HCT116 (cell line): ENCODE measurements around the gene MICOS13. TPM values are rescaled to one million over a fixed set of nuclear protein-coding genes. Genes with fewer than 3 reads are reported as not detected.

Source experiments
- ATAC-seq: fragments of 200-7000 bp; cut with Tn5 transposase; 2 replicates; pipeline ENCODE4 v1.9.1; 2020; ENCODE audit warnings: mild to moderate bottlenecking, moderate library complexity
- BruUV-seq: library from RNA; stranded (reverse); fragments of 400-500 nt; replicated peaks from 2 replicates; lab custom pipeline; 2021; lab: Mats Ljungman, UMichigan
- CTCF ChIA-PET: fragments of 300-600 bp; sonication (Branson Sonifier 250); formaldehyde crosslinking; loops from one replicate; lab custom pipeline; 2021; ENCODE audit warnings: antibody characterized with exemption; lab: Charles Lee
- POLR2A ChIA-PET: fragments of 300-600, 350-600 bp; sonication (Branson Sonifier 250); formaldehyde crosslinking; loops from one replicate; lab custom pipeline; 2021; ENCODE audit warnings: antibody characterized with exemption; lab: Charles Lee
- RAD21 ChIA-PET, 2 experiments: fragments of 300-600 bp; sonication (Branson Sonifier 250); formaldehyde crosslinking; loops; one replicate each; lab custom pipeline; 2023; ENCODE audit warnings: low total read pairs in 2 of 2; ENCODE audit not compliant: uncharacterized antibody in 2 of 2, unreplicated experiment in 2 of 2, low non-redundant PET in 1 of 2; lab: Charles Lee
- DNase-seq: peaks from one replicate; pipeline ENCODE4 v3.0.0-alpha.2; 2010; ENCODE audit warnings: low read depth, low spot score
- H2AFZ ChIP-seq: fragments of 200-600 bp; shearing (Covaris generic), sonication (generic); 2 replicates; pipeline ENCODE4 v1.6.1; 2017; ENCODE audit warnings: low read depth, mixed run types, mixed read lengths, antibody characterized with exemption, low read length; ENCODE audit not compliant: poor library complexity, severe bottlenecking
- H3K27ac ChIP-seq: 2 replicates; pipeline ENCODE4 v1.5.1; 2012; ENCODE audit warnings: low read depth, low read length
- H3K27me3 ChIP-seq: fragments of 200-600 bp; sonication (generic); 2 replicates; pipeline ENCODE4 v1.6.1; 2016; ENCODE audit warnings: mixed run types, low read length, mixed read lengths; ENCODE audit not compliant: insufficient read depth
- H3K36me3 ChIP-seq, 2 experiments: fragments of 200-500 bp in 1 of 2; fragments of 200-600 bp in 1 of 2; sonication (Bioruptor generic) in 1 of 2; sonication (generic) in 1 of 2; 2 replicates each; pipeline versions ENCODE4 v1.5.1 to v1.6.1; 2014 to 2016; ENCODE audit warnings: low read length in 2 of 2, inconsistent platforms in 1 of 2, mixed read lengths in 1 of 2, mixed run types in 1 of 2; ENCODE audit not compliant: insufficient read depth in 2 of 2, control insufficient read depth in 1 of 2
- H3K4me1 ChIP-seq, 2 experiments: fragments of 200-600 bp in 1 of 2; sonication (generic) in 1 of 2; 2 replicates each; pipeline versions ENCODE4 v1.5.1 to v1.6.1; 2012 to 2017; ENCODE audit warnings: low read length in 2 of 2, inconsistent platforms in 1 of 2, mild to moderate bottlenecking in 1 of 2, mixed read lengths in 1 of 2, mixed run types in 1 of 2, moderate library complexity in 1 of 2; ENCODE audit not compliant: insufficient read depth in 2 of 2, control insufficient read depth in 1 of 2
- H3K4me2 ChIP-seq: fragments of 200-600 bp; sonication (generic); 2 replicates; pipeline ENCODE4 v1.6.1; 2017; ENCODE audit warnings: mixed run types, low read length, mixed read lengths
- H3K4me3 ChIP-seq, 2 experiments: fragments of 200-600 bp in 1 of 2; sonication (generic) in 1 of 2; replicated peaks in 1 of 2; 2 replicates each; pipeline ENCODE4 v1.5.1; 2011 to 2016; ENCODE audit warnings: low read length in 2 of 2, control low read depth in 1 of 2, low read depth in 1 of 2, mild to moderate bottlenecking in 1 of 2, mixed read lengths in 1 of 2, mixed run types in 1 of 2
- H3K79me2 ChIP-seq: fragments of 200-600 bp; sonication (generic); 2 replicates; pipeline ENCODE4 v1.6.1; 2017; ENCODE audit warnings: mild to moderate bottlenecking, mixed run types, low read length, moderate library complexity, mixed read lengths; ENCODE audit not compliant: insufficient read depth
- H3K9ac ChIP-seq: fragments of 200-600 bp; sonication (generic); 2 replicates; pipeline ENCODE4 v1.6.1; 2016; ENCODE audit warnings: low read length, mixed read lengths
- H3K9me2 ChIP-seq: fragments of 200-600 bp; sonication (generic), shearing (Covaris generic); 2 replicates; pipeline ENCODE4 v1.6.1; 2017; ENCODE audit warnings: mixed run types, mild to moderate bottlenecking, moderate library complexity; ENCODE audit not compliant: insufficient read depth
- H3K9me3 ChIP-seq, 2 experiments: fragments of 200-500 bp in 1 of 2; fragments of 200-600 bp in 1 of 2; sonication (Bioruptor generic) in 1 of 2; sonication (generic) in 1 of 2; 2 replicates each; pipeline ENCODE4 v1.6.1; 2014 to 2017; ENCODE audit warnings: low read length in 2 of 2, mixed read lengths in 2 of 2, inconsistent platforms in 1 of 2, low read depth in 1 of 2, mild to moderate bottlenecking in 1 of 2, mixed run types in 1 of 2, moderate library complexity in 1 of 2; ENCODE audit not compliant: control insufficient read depth in 1 of 2, insufficient read depth in 1 of 2
- H4K20me1 ChIP-seq: fragments of 200-600 bp; sonication (generic), shearing (Covaris generic); 2 replicates; pipeline ENCODE4 v1.6.1; 2017; ENCODE audit warnings: mixed run types, mild to moderate bottlenecking, moderate library complexity; ENCODE audit not compliant: insufficient read depth
- ATF3 ChIP-seq: IDR thresholded peaks from 2 replicates; pipeline ENCODE4 v1.6.1; 2012
- CBX3 ChIP-seq: IDR thresholded peaks from 2 replicates; pipeline ENCODE4 v1.6.1; 2012; ENCODE audit warnings: low read depth
- CEBPB ChIP-seq: IDR thresholded peaks from 2 replicates; pipeline ENCODE4 v1.6.1; 2012; ENCODE audit warnings: low read depth
- EZH2 ChIP-seq: fragments of 200-600 bp; sonication (generic); IDR thresholded peaks from 2 replicates; pipeline ENCODE4 v1.6.1; 2017; ENCODE audit warnings: antibody characterized with exemption, mixed run types
- EZH2phosphoT487 ChIP-seq: fragments of 200-600 bp; IDR thresholded peaks from 2 replicates; pipeline ENCODE4 v1.6.1; 2018; ENCODE audit warnings: antibody characterized with exemption, borderline replicate concordance
- FOSL1 ChIP-seq: IDR thresholded peaks from 2 replicates; pipeline ENCODE4 v1.6.1; 2012; ENCODE audit warnings: low read depth
- MAX ChIP-seq: IDR thresholded peaks from 2 replicates; pipeline ENCODE4 v1.6.1; 2012
- POLR2A ChIP-seq: IDR thresholded peaks from 2 replicates; pipeline ENCODE4 v1.7.0; 2011; ENCODE audit warnings: borderline replicate concordance; ENCODE audit not compliant: insufficient read depth, insufficient read length; ENCODE audit errors: extremely low read depth
- RAD21 ChIP-seq: IDR thresholded peaks from 2 replicates; pipeline ENCODE4 v1.6.1; 2012; ENCODE audit warnings: low read depth, mild to moderate bottlenecking
- SRF ChIP-seq: IDR thresholded peaks from 2 replicates; pipeline ENCODE4 v1.6.1; 2012; ENCODE audit warnings: low read depth
- ZNF274 ChIP-seq: fragments of 200-500 bp; sonication (Bioruptor generic); IDR thresholded peaks from 2 replicates; pipeline ENCODE4 v1.6.1; 2014; ENCODE audit warnings: mild to moderate bottlenecking, low read depth, low read length, inconsistent platforms
- intact Hi-C: fragments of 100-400 bp; cut with micrococcal nuclease; formaldehyde crosslinking; loops from 2 replicates; pipeline ENCODE4 v1.10.0; 2022
- total RNA-seq: library from RNA; stranded (reverse); gene quantifications from one replicate; pipeline ENCODE4 v1.2.1, GENCODE V29; 2021; ENCODE audit not compliant: unreplicated experiment
- TF ChIP-seq, protein P1 (sequence below): IDR thresholded peaks from 2 replicates; pipeline ENCODE4 v1.6.1; 2011; ENCODE audit warnings: mild to moderate bottlenecking, low read length, moderate library complexity; ENCODE audit not compliant: insufficient replicate concordance; ENCODE audit errors: extremely low read depth
- TF ChIP-seq, protein P2 (sequence below), 3 experiments: fragments of 200-600 bp in 1 of 3; sonication (generic) in 1 of 3; IDR thresholded peaks in 2 of 3; conservative IDR thresholded peaks in 1 of 3; 2 replicates each; pipeline ENCODE4 v1.5.1; 2012 to 2017; ENCODE audit warnings: low read depth in 2 of 3, low read length in 2 of 3, antibody characterized with exemption in 1 of 3, borderline replicate concordance in 1 of 3, control low read depth in 1 of 3, mild to moderate bottlenecking in 1 of 3, mixed read lengths in 1 of 3, mixed run types in 1 of 3, moderate library complexity in 1 of 3; ENCODE audit not compliant: insufficient read depth in 1 of 3

The MICOS13 gene
- total RNA-seq, 1 experiment from 2014 or later, result 61.6 TPM

DNA sequence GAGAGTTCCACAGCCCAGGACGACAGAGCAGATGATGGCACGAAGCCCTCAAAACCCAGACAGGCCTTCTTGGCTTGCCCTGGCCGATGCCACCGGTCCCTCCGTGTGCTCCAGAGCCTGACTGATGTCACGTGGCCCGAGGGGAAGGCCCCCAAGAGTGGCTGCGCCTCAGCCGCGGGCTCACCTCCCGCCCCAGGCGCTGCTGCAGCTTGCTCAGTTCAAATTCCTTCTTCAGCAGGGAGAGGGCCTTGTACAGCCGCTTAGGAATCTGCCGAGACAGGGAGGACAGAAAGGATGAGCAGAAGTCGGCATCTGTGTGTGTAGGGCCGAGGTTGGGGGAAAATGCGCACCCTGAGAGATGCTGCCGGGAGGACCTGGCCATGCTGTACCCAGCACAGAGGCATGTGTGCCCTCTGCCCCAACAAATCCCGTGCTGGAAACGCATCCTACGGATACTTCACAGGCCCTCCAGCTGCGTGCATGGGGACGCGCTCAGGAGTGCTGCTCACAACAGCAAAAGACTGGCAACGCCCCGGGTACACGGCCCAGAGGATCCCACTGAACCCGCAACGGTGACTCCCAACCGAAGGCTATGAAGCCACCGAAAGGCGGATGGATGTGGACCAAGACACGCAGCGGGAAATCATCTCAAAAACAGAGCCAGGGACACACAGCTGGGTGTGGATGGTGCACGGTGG, 26.7 kb upstream of the MICOS13 start:
- Histone ChIP-seq H3K27ac (no peak overlapping the region), H4K20me1 (no peaks in the 10 kb centered on the region), H3K4me2 (no peak overlapping the region), H3K27me3 (no peaks in the 10 kb centered on the region), H2AFZ (no peak overlapping the region), H3K79me2 (peaks cover 28% of the 10 kb centered on the region; the same call in 1 of the 2 replicates), H3K4me3 (no peak overlapping the region), H3K9me3 (no peaks in the 10 kb centered on the region), H3K4me1 (no peaks in the 10 kb centered on the region; a peak in 1 of 4 replicates), H3K36me3 (peaks cover 35 to 59% of the 10 kb centered on the region in 2 experiments; a peak in 3 of 4 replicates), H3K9me2 (no peaks in the 10 kb centered on the region), H3K9ac (no peak overlapping the region)
- DNase-seq (no peak), ATAC-seq (no peak)
- BruUV-seq, result no TSS peak
- ChIA-PET POLR2A (no interaction called here), RAD21 (no interaction called here), CTCF (no interaction called here)
- TF ChIP-seq RAD21, result no peak
- TF ChIP-seq EZH2phosphoT487, result no peak
- no peak for TF ChIP-seq POLR2A
- no peak for TF ChIP-seq EZH2
- TF ChIP-seq, protein P1, sequence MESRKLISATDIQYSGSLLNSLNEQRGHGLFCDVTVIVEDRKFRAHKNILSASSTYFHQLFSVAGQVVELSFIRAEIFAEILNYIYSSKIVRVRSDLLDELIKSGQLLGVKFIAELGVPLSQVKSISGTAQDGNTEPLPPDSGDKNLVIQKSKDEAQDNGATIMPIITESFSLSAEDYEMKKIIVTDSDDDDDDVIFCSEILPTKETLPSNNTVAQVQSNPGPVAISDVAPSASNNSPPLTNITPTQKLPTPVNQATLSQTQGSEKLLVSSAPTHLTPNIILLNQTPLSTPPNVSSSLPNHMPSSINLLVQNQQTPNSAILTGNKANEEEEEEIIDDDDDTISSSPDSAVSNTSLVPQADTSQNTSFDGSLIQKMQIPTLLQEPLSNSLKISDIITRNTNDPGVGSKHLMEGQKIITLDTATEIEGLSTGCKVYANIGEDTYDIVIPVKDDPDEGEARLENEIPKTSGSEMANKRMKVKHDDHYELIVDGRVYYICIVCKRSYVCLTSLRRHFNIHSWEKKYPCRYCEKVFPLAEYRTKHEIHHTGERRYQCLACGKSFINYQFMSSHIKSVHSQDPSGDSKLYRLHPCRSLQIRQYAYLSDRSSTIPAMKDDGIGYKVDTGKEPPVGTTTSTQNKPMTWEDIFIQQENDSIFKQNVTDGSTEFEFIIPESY, result no peak
- TF ChIP-seq CEBPB, result no peak
- TF ChIP-seq, protein P2, sequence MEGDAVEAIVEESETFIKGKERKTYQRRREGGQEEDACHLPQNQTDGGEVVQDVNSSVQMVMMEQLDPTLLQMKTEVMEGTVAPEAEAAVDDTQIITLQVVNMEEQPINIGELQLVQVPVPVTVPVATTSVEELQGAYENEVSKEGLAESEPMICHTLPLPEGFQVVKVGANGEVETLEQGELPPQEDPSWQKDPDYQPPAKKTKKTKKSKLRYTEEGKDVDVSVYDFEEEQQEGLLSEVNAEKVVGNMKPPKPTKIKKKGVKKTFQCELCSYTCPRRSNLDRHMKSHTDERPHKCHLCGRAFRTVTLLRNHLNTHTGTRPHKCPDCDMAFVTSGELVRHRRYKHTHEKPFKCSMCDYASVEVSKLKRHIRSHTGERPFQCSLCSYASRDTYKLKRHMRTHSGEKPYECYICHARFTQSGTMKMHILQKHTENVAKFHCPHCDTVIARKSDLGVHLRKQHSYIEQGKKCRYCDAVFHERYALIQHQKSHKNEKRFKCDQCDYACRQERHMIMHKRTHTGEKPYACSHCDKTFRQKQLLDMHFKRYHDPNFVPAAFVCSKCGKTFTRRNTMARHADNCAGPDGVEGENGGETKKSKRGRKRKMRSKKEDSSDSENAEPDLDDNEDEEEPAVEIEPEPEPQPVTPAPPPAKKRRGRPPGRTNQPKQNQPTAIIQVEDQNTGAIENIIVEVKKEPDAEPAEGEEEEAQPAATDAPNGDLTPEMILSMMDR (IDR thresholded peaks at IDR 0.05 in 2 of 3, conservative IDR thresholded peaks at IDR 0.05 in 1 of 3; ENCODE audit: borderline replicate concordance in 1 of 3, insufficient read depth in 1 of 3, low read depth in 2 of 3, low read length in 2 of 3), result no peak
- no peak for TF ChIP-seq SRF
- TF ChIP-seq ZNF274, result no peak
- TF ChIP-seq ATF3, result no peak
- no peak for TF ChIP-seq CBX3
- no peak for TF ChIP-seq MAX
- TF ChIP-seq FOSL1, result no peak
- intact Hi-C loops, result no loop called here
